Testis (tissue), 3 donors: ENCODE results near the gene SDCBP2. TPM values are rescaled to one million over a fixed set of nuclear protein-coding genes. Genes with fewer than 3 reads are reported as not detected.

Experiments
- DNase-seq: peaks from one replicate; pipeline ENCODE4 v3.0.0-alpha.2; 2019
- H3K27ac ChIP-seq, 2 donors: fragments of 200-600 bp; sonication (generic); one replicate each; pipeline ENCODE4 v1.5.1; 2019
- H3K27me3 ChIP-seq: fragments of 200-600 bp; sonication (generic); one replicate; pipeline ENCODE4 v1.5.1; 2019
- H3K36me3 ChIP-seq: fragments of 200-600 bp; sonication (generic); one replicate; pipeline ENCODE4 v1.5.1; 2017; ENCODE audit warnings: low read depth; ENCODE audit errors: missing control alignments
- H3K4me1 ChIP-seq: fragments of 200-600 bp; sonication (generic); one replicate; pipeline ENCODE4 v1.5.1; 2019
- H3K4me3 ChIP-seq, 2 donors: fragments of 200-600 bp; sonication (generic); one replicate each; pipeline ENCODE4 v1.5.1; 2017 to 2019
- H3K9me3 ChIP-seq: fragments of 200-600 bp; sonication (generic); one replicate; pipeline ENCODE4 v1.5.1; 2017
- CTCF ChIP-seq, 3 experiments: fragments of 450-650 bp in 2 of 3; fragments of 200-600 bp in 1 of 3; sonication (generic) in 1 of 3; IDR thresholded peaks; one replicate each; pipeline ENCODE4 v1.5.1; 2016 to 2019; ENCODE audit warnings: antibody characterized with exemption in 3 of 3, mild to moderate bottlenecking in 2 of 3, moderate library complexity in 1 of 3
- POLR2A ChIP-seq: fragments of 450-650 bp; IDR thresholded peaks from one replicate; pipeline ENCODE4 v1.6.1; 2017; ENCODE audit warnings: antibody characterized with exemption, mild to moderate bottlenecking, moderate library complexity
- WGBS, 2 donors: methylation state at CpG; one replicate each; pipeline ENCODE4 v1.1.5; 2018; 5-methylcytosine and 5-hydroxymethylcytosine counted together
- intact Hi-C: fragments of 100-400 bp; cut with DNase I; formaldehyde crosslinking; loops from one replicate; pipeline ENCODE4 v1.15.1; 2023; ENCODE audit warnings: low total_unique reads
- polyA plus RNA-seq: library from polyadenylated mRNA; stranded (reverse); fragments of 350-450 nt; fragmentation: Illumina TruSeq; extraction: RNeasy Lipid Tissue Mini Kit (QIAGEN cat#74804); gene quantifications from one replicate; pipeline ENCODE4 v1.2.3, GENCODE V29; 2014; ENCODE audit warnings: low read depth, low replicate concordance; ENCODE audit not compliant: insufficient read depth
- total RNA-seq, 2 donors: library from RNA; depleted of rRNA; stranded (reverse); fragments of >200 nt; gene quantifications; one replicate each; pipeline ENCODE4 v1.2.3, GENCODE V29; 2016

The SDCBP2 gene
- total and polyA plus RNA-seq, 3 donors from 2014 or later: 5.5 to 10.9 (median 6.4) TPM

- H3K27ac ChIP-seq: no peak overlapping the region
- H3K4me1 ChIP-seq: peaks cover 30% of the 10 kb centered on the region
- 94 to 97% methylated on average over 6 of the region's 6 CpGs for WGBS, 2 donors
- TF ChIP-seq POLR2A (no peak), CTCF (IDR thresholded peaks at IDR 0.05) (no peak)
- no peaks in the 10 kb centered on the region for H3K27me3 ChIP-seq
- peak; percentile 7 for DNase-seq
- intact Hi-C loops: no loop called here
- H3K9me3 ChIP-seq: no peaks in the 10 kb centered on the region
- H3K36me3 ChIP-seq: no peaks in the 10 kb centered on the region
- H3K4me3 ChIP-seq: no peak overlapping the region
Measured at GRCh38 chr20:1331801-1332453, 3.0 kb upstream of the SDCBP2 start.

DNA sequence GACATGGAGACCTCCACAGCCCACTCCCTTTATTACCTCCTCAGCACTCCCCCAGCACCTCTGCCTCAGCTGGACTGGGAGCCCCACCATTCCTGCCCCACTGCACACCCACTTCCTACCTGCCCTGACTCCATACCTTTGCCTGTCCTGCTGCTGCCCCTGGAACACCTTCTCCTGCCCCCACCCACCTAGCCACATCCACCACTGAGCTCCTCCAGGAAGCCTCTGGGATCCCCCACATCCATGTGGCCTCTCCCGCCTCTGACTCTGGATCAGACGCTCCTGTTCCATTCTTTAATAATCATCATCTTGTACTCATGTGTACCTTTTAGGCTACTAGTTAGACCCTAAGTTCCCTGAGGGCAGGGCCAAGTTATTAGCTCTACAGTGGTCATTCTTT is 2.2 kb upstream of the SDCBP2 start:
- DNase-seq: peak; percentile 7
- no peak overlapping the region for H3K4me3 ChIP-seq
- WGBS, 2 donors: 86 to 91% methylated on average over 2 of the region's 2 CpGs
- TF ChIP-seq POLR2A (no peak), CTCF (IDR thresholded peaks at IDR 0.05) (no peak)
- H3K4me1 ChIP-seq: peaks cover 37% of the 10 kb centered on the region
- intact Hi-C loops: no loop called here
- H3K27me3 ChIP-seq: no peaks in the 10 kb centered on the region
- no peaks in the 10 kb centered on the region for H3K9me3 ChIP-seq
- peak overlapping the region; percentile 21 to 99 for H3K27ac ChIP-seq
- no peaks in the 10 kb centered on the region for H3K36me3 ChIP-seq

DNA sequence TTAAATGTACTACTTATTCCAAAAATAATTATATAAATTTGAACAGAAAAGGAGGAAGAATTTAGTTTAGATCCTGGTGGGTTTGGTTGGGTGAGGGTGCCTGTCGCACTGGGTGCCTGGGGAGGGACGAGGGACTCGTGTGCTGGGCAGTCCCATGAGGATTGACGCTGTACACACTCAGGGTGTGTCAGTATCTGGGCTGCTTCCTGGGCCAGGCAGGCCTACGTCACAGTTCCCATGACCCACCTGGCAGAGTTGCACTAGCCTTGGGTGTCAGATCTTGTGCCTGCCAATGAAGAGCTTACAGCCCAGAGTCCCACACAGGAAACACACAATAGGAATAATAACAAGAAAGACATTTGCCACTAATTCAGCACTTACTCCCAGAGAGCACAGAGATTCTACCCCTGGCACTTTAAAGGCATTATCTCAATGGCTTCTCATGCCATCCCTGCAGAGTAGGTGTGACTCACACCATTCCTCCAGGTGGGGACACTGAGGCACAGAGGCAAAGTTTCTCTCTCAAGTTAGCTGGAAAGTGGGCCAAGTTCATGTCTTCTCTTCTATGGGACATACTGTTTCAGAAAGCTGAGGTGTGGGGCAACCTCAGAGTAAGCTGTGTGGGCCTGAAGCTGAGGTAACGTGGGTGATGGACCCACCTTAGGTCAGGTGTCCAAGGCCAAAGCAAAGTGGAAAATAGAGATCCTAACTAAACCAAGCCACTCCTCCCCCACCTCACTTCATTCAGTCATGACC is 1.3 kb upstream of the SDCBP2 start:
- intact Hi-C loops: no loop called here
- Histone ChIP-seq H3K4me1 (peaks cover 41% of the 10 kb centered on the region), H3K27ac (peak overlapping the region; percentile 21 to 99), H3K9me3 (no peaks in the 10 kb centered on the region), H3K36me3 (no peaks in the 10 kb centered on the region), H3K27me3 (no peaks in the 10 kb centered on the region), H3K4me3 (no peak overlapping the region)
- peak; percentile 58 for DNase-seq
- WGBS, 2 donors: 52 to 69% methylated on average over 6 of the region's 6 CpGs
- TF ChIP-seq CTCF (IDR thresholded peaks at IDR 0.05) (no peak), POLR2A (no peak)

GRCh38 chr20:1327827-1328679 is 886 bp downstream of the SDCBP2 start:
- TF ChIP-seq CTCF (IDR thresholded peaks at IDR 0.05) (no peak), POLR2A (no peak)
- Histone ChIP-seq H3K27ac (peak overlapping the region; percentile 99 to 100), H3K36me3 (no peaks in the 10 kb centered on the region), H3K27me3 (no peaks in the 10 kb centered on the region), H3K4me3 (no peak overlapping the region), H3K9me3 (no peaks in the 10 kb centered on the region), H3K4me1 (peaks cover 48% of the 10 kb centered on the region)
- intact Hi-C loops: loop anchor here (5.0 kb wide), 1 partner anchor 64 kb away; the partner anchor contains the start of gene FKBP1A
- 75 to 83% methylated on average over 7 of the region's 7 CpGs for WGBS, 2 donors
- peak; percentile 13 for DNase-seq
